ENCODE measurements around the gene ENTPD6.

Gene ENTPD6

GRCh38 chr20:25223765-25224720, 28.5 kb downstream of the ENTPD6 start:
- H2AFZ ChIP-seq (ENCODE audit: low read depth, low read length), result no peak overlapping the region
- H3K4me2 ChIP-seq (ENCODE audit: low read length), result no peak overlapping the region
- H4K20me1 ChIP-seq (ENCODE audit: insufficient read depth, low read length), result no peaks in the 10 kb centered on the region
- no peaks in the 10 kb centered on the region for H3K79me2 ChIP-seq (ENCODE audit: low read length)
- no peak overlapping the region for H3K27ac ChIP-seq (ENCODE audit: low read length)
- H3K4me1 ChIP-seq (ENCODE audit: low read length), result no peaks in the 10 kb centered on the region
- TF ChIP-seq CTCF (IDR thresholded peaks at IDR 0.05; ENCODE audit: low read depth, low read length), result no peak
- TF ChIP-seq EZH2phosphoT487 (IDR thresholded peaks at IDR 0.05; ENCODE audit: low read depth), result no peak
- no peak overlapping the region for H3K9ac ChIP-seq (ENCODE audit: low read length)
- H3K36me3 ChIP-seq (replicated peaks; ENCODE audit: low read depth, low read length), result peaks cover 6% of the 10 kb centered on the region
- no peak overlapping the region for H3K4me3 ChIP-seq (ENCODE audit: low read length)
- no peaks in the 10 kb centered on the region for H3K27me3 ChIP-seq (ENCODE audit: low read depth, low read length)
- no peaks in the 10 kb centered on the region for H3K9me3 ChIP-seq (ENCODE audit: insufficient read depth, low read length)

- 0 out of 2 replicates have a peak, but pooled peaks cover 5% of the 10 kb centered on the region for H4K20me1 ChIP-seq (ENCODE audit: insufficient read depth, low read length)
- H3K9me3 ChIP-seq (ENCODE audit: insufficient read depth, low read length), result no peaks in the 10 kb centered on the region
- H3K27me3 ChIP-seq (ENCODE audit: low read depth, low read length), result no peaks in the 10 kb centered on the region
- H2AFZ ChIP-seq (ENCODE audit: low read depth, low read length), result no peak overlapping the region
- H3K79me2 ChIP-seq (ENCODE audit: low read length), result no peaks in the 10 kb centered on the region
- H3K4me3 ChIP-seq (ENCODE audit: low read length), result no peak overlapping the region
- TF ChIP-seq EZH2phosphoT487 (IDR thresholded peaks at IDR 0.05; ENCODE audit: low read depth), result no peak
- no peak for TF ChIP-seq CTCF (IDR thresholded peaks at IDR 0.05; ENCODE audit: low read depth, low read length)
- H3K36me3 ChIP-seq (replicated peaks; ENCODE audit: low read depth, low read length), result peaks cover 2% of the 10 kb centered on the region
- no peak overlapping the region for H3K4me2 ChIP-seq (ENCODE audit: low read length)
- H3K9ac ChIP-seq (ENCODE audit: low read length), result no peak overlapping the region
- no peak overlapping the region for H3K27ac ChIP-seq (ENCODE audit: low read length)
- peaks cover 3% of the 10 kb centered on the region for H3K4me1 ChIP-seq (ENCODE audit: low read length)
Observed at GRCh38 chr20:25224941-25225340, 29.4 kb downstream of the ENTPD6 start.

- H3K4me2 ChIP-seq (ENCODE audit: low read length), result no peak overlapping the region
- H3K4me3 ChIP-seq (ENCODE audit: low read length), result no peak overlapping the region
- H3K27ac ChIP-seq (ENCODE audit: low read length), result no peak overlapping the region
- TF ChIP-seq CTCF (IDR thresholded peaks at IDR 0.05; ENCODE audit: low read depth, low read length), result no peak
- 0 out of 2 replicates have a peak, but pooled peaks cover 5% of the 10 kb centered on the region for H4K20me1 ChIP-seq (ENCODE audit: insufficient read depth, low read length)
- H2AFZ ChIP-seq (ENCODE audit: low read depth, low read length), result no peak overlapping the region
- H3K79me2 ChIP-seq (ENCODE audit: low read length), result no peaks in the 10 kb centered on the region
- no peaks in the 10 kb centered on the region for H3K36me3 ChIP-seq (replicated peaks; ENCODE audit: low read depth, low read length)
- no peak overlapping the region for H3K9ac ChIP-seq (ENCODE audit: low read length)
- no peaks in the 10 kb centered on the region for H3K27me3 ChIP-seq (ENCODE audit: low read depth, low read length)
- peaks cover 9% of the 10 kb centered on the region for H3K4me1 ChIP-seq (ENCODE audit: low read length)
- no peaks in the 10 kb centered on the region for H3K9me3 ChIP-seq (ENCODE audit: insufficient read depth, low read length)
Observed at GRCh38 chr20:25225642-25226432, 30.3 kb downstream of the ENTPD6 start.

All from OCI-LY3 (cell line).